ENCODE results near the gene CETN2. TPM values are rescaled to one million over a fixed set of nuclear protein-coding genes. Genes with fewer than 3 reads are reported as not detected.

Gene CETN2
- total RNA-seq, 1 donor from 2014 or later: 31.1 TPM

DNA sequence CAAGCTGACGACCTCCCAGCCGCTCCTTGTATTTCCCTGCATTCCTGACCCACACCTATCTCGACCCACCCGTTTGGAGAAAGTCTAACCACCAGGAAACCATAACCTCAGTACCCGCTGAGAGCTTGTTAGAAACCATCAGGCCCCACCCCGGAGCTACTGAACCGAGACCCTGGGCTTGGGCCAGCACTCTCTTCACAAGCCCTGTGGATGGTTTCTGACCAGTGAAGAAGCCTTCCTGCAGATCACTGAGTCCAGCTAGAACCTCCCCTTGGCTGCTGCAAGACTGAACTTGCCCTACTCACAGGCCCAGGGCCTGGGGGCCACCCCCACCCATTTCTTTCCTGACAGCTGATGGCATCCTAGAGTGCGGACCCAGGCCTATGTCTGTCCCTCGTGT is 40.7 kb upstream of the CETN2 start:
- no peaks in the 10 kb centered on the region for H3K4me1 Mint-ChIP-seq
- TF ChIP-seq, protein P1, sequence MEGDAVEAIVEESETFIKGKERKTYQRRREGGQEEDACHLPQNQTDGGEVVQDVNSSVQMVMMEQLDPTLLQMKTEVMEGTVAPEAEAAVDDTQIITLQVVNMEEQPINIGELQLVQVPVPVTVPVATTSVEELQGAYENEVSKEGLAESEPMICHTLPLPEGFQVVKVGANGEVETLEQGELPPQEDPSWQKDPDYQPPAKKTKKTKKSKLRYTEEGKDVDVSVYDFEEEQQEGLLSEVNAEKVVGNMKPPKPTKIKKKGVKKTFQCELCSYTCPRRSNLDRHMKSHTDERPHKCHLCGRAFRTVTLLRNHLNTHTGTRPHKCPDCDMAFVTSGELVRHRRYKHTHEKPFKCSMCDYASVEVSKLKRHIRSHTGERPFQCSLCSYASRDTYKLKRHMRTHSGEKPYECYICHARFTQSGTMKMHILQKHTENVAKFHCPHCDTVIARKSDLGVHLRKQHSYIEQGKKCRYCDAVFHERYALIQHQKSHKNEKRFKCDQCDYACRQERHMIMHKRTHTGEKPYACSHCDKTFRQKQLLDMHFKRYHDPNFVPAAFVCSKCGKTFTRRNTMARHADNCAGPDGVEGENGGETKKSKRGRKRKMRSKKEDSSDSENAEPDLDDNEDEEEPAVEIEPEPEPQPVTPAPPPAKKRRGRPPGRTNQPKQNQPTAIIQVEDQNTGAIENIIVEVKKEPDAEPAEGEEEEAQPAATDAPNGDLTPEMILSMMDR (IDR thresholded peaks at IDR 0.05; ENCODE audit: unreplicated experiment): no peak
- no peak for DNase-seq (ENCODE audit: low spot score in 2 of 2, unreplicated experiment in 2 of 2)
- peaks cover 6% of the 10 kb centered on the region for H3K36me3 Mint-ChIP-seq
- H3K9me3 Mint-ChIP-seq: peaks cover 14% of the 10 kb centered on the region
- no peaks in the 10 kb centered on the region for H3K27me3 Mint-ChIP-seq (ENCODE audit: low read depth)
- H3K27ac Mint-ChIP-seq: no peak overlapping the region
- H3K4me3 Mint-ChIP-seq: no peak overlapping the region

DNA sequence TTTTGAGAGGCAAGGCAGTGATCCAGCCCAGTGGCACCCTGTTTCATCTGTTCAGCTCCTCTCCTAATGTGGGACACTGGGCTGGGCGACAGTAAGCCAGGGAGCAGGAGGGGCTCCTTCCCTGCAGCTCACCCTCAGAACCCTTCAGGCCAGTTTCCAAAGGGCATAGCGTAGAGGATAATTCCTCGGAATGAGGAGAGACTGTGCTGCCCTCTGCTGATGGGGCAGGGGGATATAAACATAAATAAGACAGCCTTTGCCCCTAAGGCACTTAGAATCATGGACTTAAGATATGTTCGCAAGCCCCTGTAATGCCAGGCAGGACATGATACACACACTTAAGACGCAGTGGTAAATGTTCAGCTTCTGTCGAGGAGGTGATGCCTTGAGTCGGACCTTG is 39.4 kb upstream of the CETN2 start:
- Mint-ChIP-seq H3K27ac (no peak overlapping the region), H3K27me3 (ENCODE audit: low read depth) (no peaks in the 10 kb centered on the region), H3K4me3 (no peak overlapping the region), H3K36me3 (peaks cover 6% of the 10 kb centered on the region), H3K9me3 (peaks cover 9% of the 10 kb centered on the region), H3K4me1 (no peaks in the 10 kb centered on the region)
- no peak for DNase-seq (ENCODE audit: low spot score in 2 of 2, unreplicated experiment in 2 of 2)
- TF ChIP-seq, protein P1 (IDR thresholded peaks at IDR 0.05; ENCODE audit: unreplicated experiment): no peak

DNA sequence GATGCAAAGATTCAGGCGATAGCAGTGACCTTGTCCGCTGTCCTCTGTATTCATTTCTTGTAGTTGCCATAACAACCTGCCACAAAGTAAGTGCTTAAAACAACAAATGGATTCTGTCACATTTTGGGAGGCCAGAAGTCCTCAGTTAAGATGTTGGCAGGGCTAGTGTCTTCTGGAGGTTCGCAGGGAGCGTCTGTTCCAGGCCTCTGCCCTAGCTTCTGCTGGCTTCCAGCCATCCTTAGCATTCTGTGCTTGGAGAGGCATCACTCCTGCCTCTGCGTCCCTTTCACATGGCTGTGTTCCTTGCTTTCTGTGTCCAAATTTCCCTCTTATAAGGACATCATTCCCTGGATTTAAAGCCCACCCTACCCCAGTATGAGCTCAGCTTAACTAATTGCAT is 35.8 kb upstream of the CETN2 start:
- TF ChIP-seq, protein P1 (IDR thresholded peaks at IDR 0.05; ENCODE audit: unreplicated experiment): no peak
- peaks cover 4% of the 10 kb centered on the region for H3K9me3 Mint-ChIP-seq
- no peak overlapping the region for H3K4me3 Mint-ChIP-seq
- no peak for DNase-seq (ENCODE audit: low spot score in 2 of 2, unreplicated experiment in 2 of 2)
- H3K4me1 Mint-ChIP-seq: no peaks in the 10 kb centered on the region
- H3K27me3 Mint-ChIP-seq (ENCODE audit: low read depth): no peaks in the 10 kb centered on the region
- peaks cover 10% of the 10 kb centered on the region for H3K36me3 Mint-ChIP-seq
- H3K27ac Mint-ChIP-seq: no peak overlapping the region

DNA sequence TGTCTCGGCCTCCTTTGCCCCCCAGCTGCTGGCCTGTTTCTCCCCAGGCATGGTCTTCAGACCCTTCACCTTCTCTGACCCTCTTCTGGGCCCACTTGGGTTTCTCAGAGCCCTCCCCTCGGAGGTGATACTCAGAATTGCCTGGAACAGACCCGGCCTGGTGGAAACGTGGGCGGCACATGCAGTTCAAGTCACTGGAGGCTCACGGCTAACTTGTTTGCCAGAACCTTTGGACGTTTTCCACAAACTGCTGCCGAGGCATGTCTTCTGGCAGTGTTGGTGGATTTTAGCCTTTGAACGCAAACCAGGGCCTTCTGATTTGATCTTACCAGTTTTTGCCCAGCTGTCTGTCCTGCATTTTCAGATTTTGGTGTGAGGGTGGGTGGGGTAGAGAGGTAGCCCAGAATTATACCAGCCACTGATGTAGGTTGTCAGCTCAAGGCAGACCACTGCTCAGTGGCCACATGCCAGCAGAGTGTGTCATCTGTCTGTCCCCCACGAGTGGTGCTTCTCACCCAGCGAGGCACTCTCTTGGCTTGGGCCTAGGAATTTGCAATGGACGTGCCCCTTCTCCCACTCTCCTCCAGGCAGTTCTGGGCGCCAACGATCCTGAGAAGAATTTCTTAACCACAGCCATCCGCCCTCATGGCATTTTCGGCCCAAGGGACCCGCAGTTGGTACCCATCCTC is 34.8 kb upstream of the CETN2 start:
- H3K4me3 Mint-ChIP-seq: no peak overlapping the region
- TF ChIP-seq, protein P1 (IDR thresholded peaks at IDR 0.05; ENCODE audit: unreplicated experiment): no peak
- DNase-seq (ENCODE audit: low spot score in 2 of 2, unreplicated experiment in 2 of 2): no peak
- peaks cover 17% of the 10 kb centered on the region for H3K36me3 Mint-ChIP-seq
- H3K27me3 Mint-ChIP-seq (ENCODE audit: low read depth): no peaks in the 10 kb centered on the region
- H3K9me3 Mint-ChIP-seq: peaks cover 12% of the 10 kb centered on the region
- H3K4me1 Mint-ChIP-seq: no peaks in the 10 kb centered on the region
- H3K27ac Mint-ChIP-seq: no peak overlapping the region

DNA sequence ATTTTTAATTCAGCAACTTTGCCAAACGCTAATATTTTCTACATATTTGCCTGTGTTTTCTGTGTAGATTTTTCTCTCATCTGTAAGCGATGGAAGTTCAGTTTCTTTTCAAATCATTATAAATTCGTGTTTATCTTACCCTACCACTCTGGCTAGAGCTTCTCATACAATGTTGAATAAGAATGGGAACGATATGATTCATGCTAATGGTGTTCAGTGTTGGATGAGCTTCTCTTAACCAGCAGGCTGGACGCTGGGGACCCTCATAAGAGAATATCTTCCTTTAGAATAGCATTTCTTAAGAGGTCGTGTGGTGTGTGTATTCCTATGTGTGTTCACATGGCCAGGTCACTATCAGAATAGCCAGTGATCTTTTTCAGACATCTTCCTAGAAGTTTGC is 31.3 kb upstream of the CETN2 start:
- TF ChIP-seq, protein P1 (IDR thresholded peaks at IDR 0.05; ENCODE audit: unreplicated experiment): no peak
- DNase-seq (ENCODE audit: low spot score in 2 of 2, unreplicated experiment in 2 of 2): no peak
- Mint-ChIP-seq H3K27ac (no peak overlapping the region), H3K9me3 (peaks cover 22% of the 10 kb centered on the region), H3K27me3 (ENCODE audit: low read depth) (no peaks in the 10 kb centered on the region), H3K4me1 (no peaks in the 10 kb centered on the region), H3K36me3 (peaks cover 17% of the 10 kb centered on the region), H3K4me3 (no peak overlapping the region)

Measured in mesothelial cell of epicardium (in vitro differentiated cells).